GOT3 (cell line): ENCODE results near the gene RTCB.
"Not testable (repeated sequence)": the region's sequence is repeated elsewhere in the genome, so short reads cannot be mapped to it uniquely, and the experiment has no call there.

Experiments used
- DNase-seq: peaks from one replicate; lab custom pipeline; 2025; ENCODE audit warnings: mixed read lengths; lab: John Stamatoyannopoulos, UW

The RTCB gene

GRCh38 chr22:32389685-32390084 is 22.4 kb downstream of the RTCB start:
- DNase-seq: no peak

- DNase-seq: no peak
Observed at GRCh38 chr22:32385681-32386080, 26.4 kb downstream of the RTCB start.

GRCh38 chr22:32380991-32381390 is 31.1 kb downstream of the RTCB start:
- DNase-seq: no peak

- DNase-seq: no peak
Observed at GRCh38 chr22:32378707-32379272, 33.3 kb downstream of the RTCB start.

GRCh38 chr22:32376681-32377080 is 35.4 kb downstream of the RTCB start:
- no peak for DNase-seq

GRCh38 chr22:32375678-32376450 is 36.2 kb downstream of the RTCB start:
- DNase-seq: no peak

GRCh38 chr22:32364210-32364609 is 47.8 kb downstream of the RTCB start:
- DNase-seq: no peak

GRCh38 chr22:32361257-32361656 is 50.8 kb downstream of the RTCB start:
- DNase-seq: no peak

GRCh38 chr22:32360096-32360495 is 52.0 kb downstream of the RTCB start:
- DNase-seq: not testable (repeated sequence)

- not testable (repeated sequence) for DNase-seq
Observed at GRCh38 chr22:32357567-32357966, 54.5 kb downstream of the RTCB start, which contains the start of gene RFPL3. Gene RFPL3, plus strand, starts transcription at chr22:32357867. Its CDS starts 205 bp downstream, at chr22:32358072.

- no peak for DNase-seq
Observed at GRCh38 chr22:32355760-32356159, 56.3 kb downstream of the RTCB start.

- DNase-seq: no peak
Observed at GRCh38 chr22:32354360-32355351, 57.4 kb downstream of the RTCB start.

GRCh38 chr22:32353840-32354239 is 58.2 kb downstream of the RTCB start:
- DNase-seq: no peak

GRCh38 chr22:32353292-32353691 is 58.8 kb downstream of the RTCB start:
- DNase-seq: no peak

- no peak for DNase-seq
Observed at GRCh38 chr22:32352681-32353080, 59.4 kb downstream of the RTCB start.

GRCh38 chr22:32351875-32352274 is 60.2 kb downstream of the RTCB start:
- not testable (repeated sequence) for DNase-seq

GRCh38 chr22:32348031-32348611 is 63.9 kb downstream of the RTCB start:
- no peak for DNase-seq

GRCh38 chr22:32343941-32344340 is 68.1 kb downstream of the RTCB start:
- no peak for DNase-seq

GRCh38 chr22:32342977-32343376 is 69.1 kb downstream of the RTCB start:
- no peak for DNase-seq

- DNase-seq: no peak
Observed at GRCh38 chr22:32341122-32341740, 70.8 kb downstream of the RTCB start.

GRCh38 chr22:32340411-32340810 is 71.6 kb downstream of the RTCB start:
- DNase-seq: no peak
